ENCODE results near the gene SIRT2. TPM values are rescaled to one million over a fixed set of nuclear protein-coding genes. Genes with fewer than 3 reads are reported as not detected.

The SIRT2 gene
- total and polyA plus RNA-seq, 2 of the 13 experiments (the other 11 are each of a cell fraction or from before 2014, with no cell fraction given): 22.3 to 26.1 TPM

GRCh38 chr19:38877781-38878574, 21.4 kb downstream of the SIRT2 start, which contains the start of gene RINL (continued):
- no peak for TF ChIP-seq ZBTB46 (CRISPR knock-in tag; IDR thresholded peaks at IDR 0.05; ENCODE audit: borderline replicate concordance)
- TF ChIP-seq ZNF292 (CRISPR knock-in tag; IDR thresholded peaks at IDR 0.05; ENCODE audit: borderline replicate concordance, low read depth): no peak
- no peak for TF ChIP-seq ZMYM3 (CRISPR knock-in tag; IDR thresholded peaks at IDR 0.05)
- no peak for TF ChIP-seq EZH2 (conservative IDR thresholded peaks at IDR 0.05; ENCODE audit: low read depth, low read length)
- TF ChIP-seq HIVEP1 (CRISPR knock-in tag; IDR thresholded peaks at IDR 0.05): no peak
- peak; percentile 43; the same call in 1 of the 2 replicates for TF ChIP-seq ZFP91 (CRISPR knock-in tag; IDR thresholded peaks at IDR 0.05; ENCODE audit: borderline replicate concordance)
- TF ChIP-seq TEAD3 (CRISPR knock-in tag; optimal IDR thresholded peaks at IDR 0.05; ENCODE audit: borderline replicate concordance): peak; percentile 14
- TF ChIP-seq KLF6 (CRISPR knock-in tag; IDR thresholded peaks at IDR 0.05): no peak
- peak; percentile 26; the same call in 1 of the 2 replicates for TF ChIP-seq ATF7-NPFF (CRISPR knock-in tag; IDR thresholded peaks at IDR 0.05; ENCODE audit: low read depth)
- no peak for TF ChIP-seq ZNF781 (CRISPR knock-in tag; IDR thresholded peaks at IDR 0.05; ENCODE audit: borderline replicate concordance, not compliant biosample characterization)
- TF ChIP-seq SNAPC4 (CRISPR knock-in tag; IDR thresholded peaks at IDR 0.05): no peak
- TF ChIP-seq YY1 (IDR thresholded peaks at IDR 0.05; ENCODE audit: insufficient read depth, insufficient replicate concordance, low read depth, low read length): no peak
- no peak for TF ChIP-seq HOXA3 (CRISPR knock-in tag; IDR thresholded peaks at IDR 0.05)
- peak; percentile 40; the same call in 1 of the 2 replicates for TF ChIP-seq KDM5B (CRISPR knock-in tag; IDR thresholded peaks at IDR 0.05; ENCODE audit: borderline replicate concordance)
- TF ChIP-seq ZNF598 (CRISPR knock-in tag; IDR thresholded peaks at IDR 0.05; ENCODE audit: borderline replicate concordance): no peak

Data from HepG2 (cell line).